MG63 (cell line): ENCODE results near the gene WDHD1. TPM values are rescaled to one million over a fixed set of nuclear protein-coding genes. Genes with fewer than 3 reads are reported as not detected.
"Not testable (repeated sequence)": the region's sequence is repeated elsewhere in the genome, so short reads cannot be mapped to it uniquely, and the experiment has no call there.

Source experiments
- DNase-seq: peaks from one replicate; pipeline ENCODE4 v3.0.0-alpha.2; 2020
- H3K27me3 ChIP-seq: fragments of 250-450 bp; sonication (Bioruptor Pico); 2 replicates; pipeline ENCODE4 v1.5.1; 2020; ENCODE audit warnings: mild to moderate bottlenecking, moderate library complexity
- H3K36me3 ChIP-seq: fragments of 250-450 bp; sonication (Bioruptor Pico); 2 replicates; pipeline ENCODE4 v1.5.1; 2020; ENCODE audit warnings: mild to moderate bottlenecking, moderate library complexity
- H3K4me3 ChIP-seq: fragments of 250-450 bp; sonication (Bioruptor Pico); 2 replicates; pipeline ENCODE4 v1.5.1; 2020; ENCODE audit warnings: mild to moderate bottlenecking, moderate library complexity
- H3K9me3 ChIP-seq: fragments of 250-450 bp; sonication (Bioruptor Pico); 2 replicates; pipeline ENCODE4 v1.5.1; 2020; ENCODE audit warnings: mild to moderate bottlenecking, moderate library complexity
- total RNA-seq: library from RNA; depleted of rRNA; stranded (reverse); fragments of >200 nt; shearing (Covaris generic); gene quantifications from 2 replicates; pipeline ENCODE4 v1.2.3, GENCODE V29; 2014; ENCODE audit warnings: low replicate concordance

Gene WDHD1
- total RNA-seq, 1 experiment from 2014 or later: 5.2 TPM

GRCh38 chr14:55015006-55015405, 11.9 kb downstream of the WDHD1 start:
- Histone ChIP-seq H3K27me3 (no peaks in the 10 kb centered on the region), H3K9me3 (no peaks in the 10 kb centered on the region), H3K36me3 (0 out of 2 replicates have a peak, but pooled peaks cover 4% of the 10 kb centered on the region), H3K4me3 (no peak overlapping the region)
- DNase-seq: no peak

- no peak for DNase-seq
- no peaks in the 10 kb centered on the region for H3K27me3 ChIP-seq
- no peak overlapping the region for H3K4me3 ChIP-seq
- no peaks in the 10 kb centered on the region for H3K9me3 ChIP-seq
- peaks cover 5% of the 10 kb centered on the region for H3K36me3 ChIP-seq
Observed at GRCh38 chr14:55005071-55005470, 21.8 kb downstream of the WDHD1 start.

- DNase-seq: no peak
- Histone ChIP-seq H3K4me3 (no peak overlapping the region), H3K27me3 (no peaks in the 10 kb centered on the region), H3K9me3 (no peaks in the 10 kb centered on the region), H3K36me3 (peaks cover 8% of the 10 kb centered on the region)
Observed at GRCh38 chr14:55000381-55000780, 26.5 kb downstream of the WDHD1 start.

GRCh38 chr14:54985156-54985555, 41.7 kb downstream of the WDHD1 start:
- DNase-seq: no peak
- Histone ChIP-seq H3K4me3 (no peak overlapping the region), H3K36me3 (no peaks in the 10 kb centered on the region; the same call in 1 of the 2 replicates), H3K9me3 (no peaks in the 10 kb centered on the region), H3K27me3 (no peaks in the 10 kb centered on the region)

GRCh38 chr14:54981698-54982097, 45.2 kb downstream of the WDHD1 start:
- no peaks in the 10 kb centered on the region for H3K9me3 ChIP-seq
- H3K4me3 ChIP-seq: no peak overlapping the region
- DNase-seq: no peak

GRCh38 chr14:54979039-54979438, 47.9 kb downstream of the WDHD1 start:
- no peak for DNase-seq
- Histone ChIP-seq H3K27me3 (no peaks in the 10 kb centered on the region), H3K9me3 (no peaks in the 10 kb centered on the region), H3K4me3 (no peak overlapping the region), H3K36me3 (peaks cover 3% of the 10 kb centered on the region)

More at GRCh38 chr14:54981698-54982097, 45.2 kb downstream of the WDHD1 start:
- peaks cover 3% of the 10 kb centered on the region for H3K36me3 ChIP-seq
- H3K27me3 ChIP-seq: no peaks in the 10 kb centered on the region

- H3K9me3 ChIP-seq: no peaks in the 10 kb centered on the region
- H3K36me3 ChIP-seq: peaks cover 3% of the 10 kb centered on the region
- peak; percentile 39 for DNase-seq
- H3K4me3 ChIP-seq: no peak overlapping the region
- H3K27me3 ChIP-seq: no peaks in the 10 kb centered on the region
Observed at GRCh38 chr14:54976316-54976715, 50.6 kb downstream of the WDHD1 start.

- DNase-seq: no peak
- Histone ChIP-seq H3K9me3 (no peaks in the 10 kb centered on the region), H3K27me3 (no peaks in the 10 kb centered on the region), H3K36me3 (peaks cover 3% of the 10 kb centered on the region), H3K4me3 (no peak overlapping the region)
Observed at GRCh38 chr14:54975856-54976255, 51.0 kb downstream of the WDHD1 start.

- Histone ChIP-seq H3K27me3 (no peaks in the 10 kb centered on the region), H3K4me3 (no peak overlapping the region), H3K36me3 (peaks cover 3% of the 10 kb centered on the region), H3K9me3 (no peaks in the 10 kb centered on the region)
- DNase-seq: no peak
Observed at GRCh38 chr14:54974788-54975414, 52.0 kb downstream of the WDHD1 start.

- DNase-seq: no peak
- no peaks in the 10 kb centered on the region for H3K9me3 ChIP-seq
- H3K27me3 ChIP-seq: no peaks in the 10 kb centered on the region
- 0 out of 2 replicates have a peak, but pooled peaks cover 2% of the 10 kb centered on the region for H3K36me3 ChIP-seq
- no peak overlapping the region for H3K4me3 ChIP-seq
Observed at GRCh38 chr14:54967496-54967895, 59.4 kb downstream of the WDHD1 start.

- no peaks in the 10 kb centered on the region for H3K9me3 ChIP-seq
- H3K27me3 ChIP-seq: no peaks in the 10 kb centered on the region
- no peak overlapping the region for H3K4me3 ChIP-seq
- no peaks in the 10 kb centered on the region for H3K36me3 ChIP-seq
- no peak for DNase-seq
Observed at GRCh38 chr14:54955143-54955542, 71.8 kb downstream of the WDHD1 start.

GRCh38 chr14:54953609-54954008, 73.3 kb downstream of the WDHD1 start:
- DNase-seq, H3K36me3 ChIP-seq, H3K9me3 ChIP-seq, H3K27me3 ChIP-seq, H3K4me3 ChIP-seq: not testable (repeated sequence)

GRCh38 chr14:54952803-54953202, 74.1 kb downstream of the WDHD1 start:
- H3K27me3 ChIP-seq, H3K4me3 ChIP-seq, H3K9me3 ChIP-seq, DNase-seq, H3K36me3 ChIP-seq: not testable (repeated sequence)

GRCh38 chr14:54947230-54947629, 79.7 kb downstream of the WDHD1 start:
- Histone ChIP-seq H3K9me3 (no peaks in the 10 kb centered on the region), H3K27me3 (no peaks in the 10 kb centered on the region), H3K4me3 (no peak overlapping the region), H3K36me3 (no peaks in the 10 kb centered on the region; the same call in 1 of the 2 replicates)
- no peak for DNase-seq

GRCh38 chr14:54946500-54946899, 80.4 kb downstream of the WDHD1 start:
- DNase-seq: no peak
- H3K36me3 ChIP-seq: no peaks in the 10 kb centered on the region; the same call in 1 of the 2 replicates
- H3K4me3 ChIP-seq: no peak overlapping the region
- no peaks in the 10 kb centered on the region for H3K27me3 ChIP-seq
- no peaks in the 10 kb centered on the region for H3K9me3 ChIP-seq

- Histone ChIP-seq H3K36me3 (peaks cover 4% of the 10 kb centered on the region), H3K4me3 (no peak overlapping the region), H3K27me3 (no peaks in the 10 kb centered on the region), H3K9me3 (no peaks in the 10 kb centered on the region)
- no peak for DNase-seq
Observed at GRCh38 chr14:54944737-54945391, 82.0 kb downstream of the WDHD1 start.

GRCh38 chr14:54942913-54943312, 84.0 kb downstream of the WDHD1 start:
- Histone ChIP-seq H3K4me3 (no peak overlapping the region), H3K27me3 (no peaks in the 10 kb centered on the region), H3K36me3 (peaks cover 4% of the 10 kb centered on the region), H3K9me3 (no peaks in the 10 kb centered on the region)
- no peak for DNase-seq

- Histone ChIP-seq H3K9me3 (no peaks in the 10 kb centered on the region), H3K27me3 (no peaks in the 10 kb centered on the region), H3K36me3 (peaks cover 4% of the 10 kb centered on the region; the same call in 1 of the 2 replicates), H3K4me3 (no peak overlapping the region)
- DNase-seq: no peak
Observed at GRCh38 chr14:54936816-54937215, 90.1 kb downstream of the WDHD1 start.
